ENCODE results near the gene C12orf50. TPM values are rescaled to one million over a fixed set of nuclear protein-coding genes. Genes with fewer than 3 reads are reported as not detected.

The C12orf50 gene
- total and polyA plus RNA-seq, 2 of the 13 experiments (the other 11 are each of a cell fraction or from before 2014, with no cell fraction given) = not detected

- peak; percentile 28; the same call in 1 of the 2 replicates for TF ChIP-seq SOX13 (IDR thresholded peaks at IDR 0.05)
- peak in 1 of 2 experiments; percentile 25; a peak in 1 of 4 replicates for TF ChIP-seq SOX13 (CRISPR knock-in tag; conservative IDR thresholded peaks at IDR 0.05 in 1 of 2, IDR thresholded peaks at IDR 0.05 in 1 of 2)
- TF ChIP-seq ZNF557 (CRISPR knock-in tag; IDR thresholded peaks at IDR 0.05) = no peak
- TF ChIP-seq ZNF326 (CRISPR knock-in tag; IDR thresholded peaks at IDR 0.05; ENCODE audit: borderline replicate concordance) = no peak
- peak; percentile 37; the same call in 1 of the 2 replicates for TF ChIP-seq MLX (CRISPR knock-in tag; IDR thresholded peaks at IDR 0.05)
- no peak for TF ChIP-seq ZNF468 (CRISPR knock-in tag; IDR thresholded peaks at IDR 0.05)
- peak; percentile 86 for TF ChIP-seq ZNF747 (CRISPR knock-in tag; IDR thresholded peaks at IDR 0.05; ENCODE audit: borderline replicate concordance)
- no peak for TF ChIP-seq RCOR2 (CRISPR knock-in tag; IDR thresholded peaks at IDR 0.05)
- no peak for TF ChIP-seq LCORL (IDR thresholded peaks at IDR 0.05)
- TF ChIP-seq LCORL (CRISPR knock-in tag; IDR thresholded peaks at IDR 0.05) = peak; percentile 58; the same call in 1 of the 2 replicates
- peak; percentile 75; the same call in 1 of the 2 replicates for TF ChIP-seq ZNF547 (CRISPR knock-in tag; IDR thresholded peaks at IDR 0.05)
- no peak for TF ChIP-seq ZNF720 (CRISPR knock-in tag; IDR thresholded peaks at IDR 0.05)
- no peak for TF ChIP-seq ZNF12 (CRISPR knock-in tag; IDR thresholded peaks at IDR 0.05)
- no peak for TF ChIP-seq PHF21A (CRISPR knock-in tag; IDR thresholded peaks at IDR 0.05)
- peak; percentile 92 to 99 for TF ChIP-seq POLR2A (IDR thresholded peaks at IDR 0.05; ENCODE audit: insufficient read depth in 1 of 2, low read depth in 2 of 2, low read length in 2 of 2)
- 0 out of 2 replicates have a peak, but pooled peaks have one; percentile 47 for TF ChIP-seq ZBTB20 (CRISPR knock-in tag; IDR thresholded peaks at IDR 0.05; ENCODE audit: borderline replicate concordance, low read depth)
- TF ChIP-seq SALL1 (CRISPR knock-in tag; IDR thresholded peaks at IDR 0.05) = peak; percentile 81
- TF ChIP-seq CHCHD3 (CRISPR knock-in tag; IDR thresholded peaks at IDR 0.05) = 0 out of 2 replicates have a peak, but pooled peaks have one; percentile 55
- no peak for TF ChIP-seq ZNF704 (CRISPR knock-in tag; IDR thresholded peaks at IDR 0.05; ENCODE audit: borderline replicate concordance)
- peak; percentile 79; the same call in 1 of the 2 replicates for TF ChIP-seq NFKB2 (CRISPR knock-in tag; IDR thresholded peaks at IDR 0.05; ENCODE audit: borderline replicate concordance)
- no peak for TF ChIP-seq ZFP36L2 (CRISPR knock-in tag; IDR thresholded peaks at IDR 0.05)
- no peak for TF ChIP-seq ZNF674 (CRISPR knock-in tag; IDR thresholded peaks at IDR 0.05; ENCODE audit: low read depth)
- TF ChIP-seq ZNF841 (CRISPR knock-in tag; IDR thresholded peaks at IDR 0.05; ENCODE audit: borderline replicate concordance) = no peak
- peak; percentile 38; the same call in 1 of the 2 replicates for TF ChIP-seq GATA4 (IDR thresholded peaks at IDR 0.05; ENCODE audit: borderline replicate concordance, low read depth)
- no peak for TF ChIP-seq ZEB1 (IDR thresholded peaks at IDR 0.05; ENCODE audit: insufficient replicate concordance, low read depth)
- TF ChIP-seq NR2F2 (IDR thresholded peaks at IDR 0.05; ENCODE audit: borderline replicate concordance, low read depth) = no peak
- peak; percentile 70; the same call in 1 of the 2 replicates for TF ChIP-seq ZNF614 (CRISPR knock-in tag; IDR thresholded peaks at IDR 0.05; ENCODE audit: borderline replicate concordance)
- TF ChIP-seq ESRRA (CRISPR knock-in tag; IDR thresholded peaks at IDR 0.05; ENCODE audit: low read depth) = no peak
- TF ChIP-seq DBP (CRISPR knock-in tag; IDR thresholded peaks at IDR 0.05; ENCODE audit: not compliant biosample characterization) = no peak
- no peak; the same call in 1 of the 2 replicates for TF ChIP-seq ZNF30 (CRISPR knock-in tag; IDR thresholded peaks at IDR 0.05)
- TF ChIP-seq ZNF777 (CRISPR knock-in tag; IDR thresholded peaks at IDR 0.05) = no peak
- no peak for TF ChIP-seq HNRNPUL1 (IDR thresholded peaks at IDR 0.05; ENCODE audit: low read depth, low read length)
Observed at GRCh38 chr12:88035271-88035906, 6.2 kb upstream of the C12orf50 start (continued).
